PC-3 (cell line): ENCODE measurements around the gene POMP. TPM values are rescaled to one million over a fixed set of nuclear protein-coding genes. Genes with fewer than 3 reads are reported as not detected.
A peak's percentile ranks its signal among the peaks of the same experiment; 100 is the strongest.

ENCODE experiments used
- ATAC-seq: fragments of 200-7000 bp; cut with Tn5 transposase; 2 replicates; pipeline ENCODE4 v1.9.1; 2020; ENCODE audit warnings: mild to moderate bottlenecking, moderate library complexity
- BruUV-seq: library from RNA; stranded (reverse); fragments of 400-500 nt; replicated peaks from 2 replicates; lab custom pipeline; 2021; lab: Mats Ljungman, UMichigan
- CTCF ChIA-PET: fragments of 300-600 bp; sonication (Branson Sonifier 250); formaldehyde crosslinking; loops from one replicate; lab custom pipeline; 2022; ENCODE audit warnings: antibody characterized with exemption; lab: Charles Lee
- POLR2A ChIA-PET: fragments of 300-600 bp; sonication (Branson Sonifier 250); formaldehyde crosslinking; loops from one replicate; lab custom pipeline; 2022; ENCODE audit warnings: antibody characterized with exemption; ENCODE audit not compliant: unreplicated experiment; lab: Charles Lee
- DNase-seq: peaks from one replicate; pipeline ENCODE4 v3.0.0-alpha.2; 2015
- H2AFZ ChIP-seq: fragments of 300-600 bp; sonication (generic); 2 replicates; pipeline ENCODE4 v1.6.0; 2016; ENCODE audit warnings: antibody characterized with exemption, low read length
- H3F3A ChIP-seq: fragments of 300-600 bp; sonication (generic); one replicate; pipeline ENCODE4 v1.6.0; 2017; ENCODE audit warnings: antibody characterized with exemption, low read length, control low read depth, mild to moderate bottlenecking; ENCODE audit not compliant: unreplicated experiment
- H3K27ac ChIP-seq: fragments of 300-600 bp; sonication (generic); 2 replicates; pipeline ENCODE4 v1.5.1; 2016; ENCODE audit warnings: mild to moderate bottlenecking, low read length
- H3K27me3 ChIP-seq: fragments of 300-600 bp; sonication (generic); 2 replicates; pipeline ENCODE4 v1.6.1; 2016; ENCODE audit warnings: low read length, mixed read lengths
- H3K36me3 ChIP-seq: fragments of 300-600 bp; sonication (generic); 2 replicates; pipeline ENCODE4 v1.6.1; 2016; ENCODE audit warnings: low read depth, mixed run types, low read length, mixed read lengths
- H3K4me1 ChIP-seq: fragments of 300-600 bp; sonication (generic); 2 replicates; pipeline ENCODE4 v1.5.1; 2016; ENCODE audit warnings: low read length; ENCODE audit not compliant: insufficient read depth
- H3K4me2 ChIP-seq: fragments of 300-600 bp; sonication (generic); 2 replicates; pipeline ENCODE4 v1.6.0; 2016; ENCODE audit warnings: low read length
- H3K4me3 ChIP-seq: fragments of 300-600 bp; sonication (generic); 2 replicates; pipeline ENCODE4 v1.5.1; 2016; ENCODE audit warnings: mild to moderate bottlenecking, low read length, mixed read lengths
- H3K79me2 ChIP-seq: fragments of 300-600 bp; sonication (generic); 2 replicates; pipeline ENCODE4 v1.6.1; 2017; ENCODE audit warnings: low read length, mixed read lengths
- H3K9ac ChIP-seq: fragments of 300-600 bp; sonication (generic); 2 replicates; pipeline ENCODE4 v1.6.0; 2016; ENCODE audit warnings: mild to moderate bottlenecking, low read length
- H3K9me2 ChIP-seq: fragments of 300-600 bp; sonication (generic); replicated peaks from 2 replicates; pipeline ENCODE4 v1.6.1; 2016; ENCODE audit warnings: mixed run types, low read length, mixed read lengths
- H3K9me3 ChIP-seq: fragments of 300-600 bp; sonication (generic); 2 replicates; pipeline ENCODE4 v1.6.1; 2016; ENCODE audit warnings: low read length, mixed read lengths
- H4K20me1 ChIP-seq: fragments of 300-600 bp; sonication (generic); 2 replicates; pipeline ENCODE4 v1.6.1; 2016; ENCODE audit warnings: low read length, mixed read lengths
- EZH2 ChIP-seq: fragments of 300-600 bp; sonication (generic); IDR thresholded peaks from one replicate; pipeline ENCODE4 v1.6.1; 2017; ENCODE audit warnings: antibody characterized with exemption, mild to moderate bottlenecking, low read length; ENCODE audit not compliant: unreplicated experiment
- EZH2phosphoT487 ChIP-seq: fragments of 300-600 bp; sonication (generic); IDR thresholded peaks from 2 replicates; pipeline ENCODE4 v1.6.1; 2018; ENCODE audit warnings: mild to moderate bottlenecking, antibody characterized with exemption, low read length, borderline replicate concordance
- intact Hi-C: fragments of 100-400 bp; cut with micrococcal nuclease; formaldehyde crosslinking; loops from 2 replicates; pipeline ENCODE4 v1.9.0; 2023
- total RNA-seq: library from RNA; depleted of rRNA; stranded (reverse); fragments of >200 nt; gene quantifications from 2 replicates; pipeline ENCODE4 v1.2.3, GENCODE V29; 2014
- TF ChIP-seq, protein P1 (sequence below): fragments of 300-600 bp; sonication (generic); conservative IDR thresholded peaks from 2 replicates; pipeline ENCODE4 v1.5.1; 2017; ENCODE audit warnings: antibody characterized with exemption, low read depth, mild to moderate bottlenecking, low read length

The POMP gene
- total RNA-seq, 1 experiment from 2014 or later: 92.8 TPM

DNA sequence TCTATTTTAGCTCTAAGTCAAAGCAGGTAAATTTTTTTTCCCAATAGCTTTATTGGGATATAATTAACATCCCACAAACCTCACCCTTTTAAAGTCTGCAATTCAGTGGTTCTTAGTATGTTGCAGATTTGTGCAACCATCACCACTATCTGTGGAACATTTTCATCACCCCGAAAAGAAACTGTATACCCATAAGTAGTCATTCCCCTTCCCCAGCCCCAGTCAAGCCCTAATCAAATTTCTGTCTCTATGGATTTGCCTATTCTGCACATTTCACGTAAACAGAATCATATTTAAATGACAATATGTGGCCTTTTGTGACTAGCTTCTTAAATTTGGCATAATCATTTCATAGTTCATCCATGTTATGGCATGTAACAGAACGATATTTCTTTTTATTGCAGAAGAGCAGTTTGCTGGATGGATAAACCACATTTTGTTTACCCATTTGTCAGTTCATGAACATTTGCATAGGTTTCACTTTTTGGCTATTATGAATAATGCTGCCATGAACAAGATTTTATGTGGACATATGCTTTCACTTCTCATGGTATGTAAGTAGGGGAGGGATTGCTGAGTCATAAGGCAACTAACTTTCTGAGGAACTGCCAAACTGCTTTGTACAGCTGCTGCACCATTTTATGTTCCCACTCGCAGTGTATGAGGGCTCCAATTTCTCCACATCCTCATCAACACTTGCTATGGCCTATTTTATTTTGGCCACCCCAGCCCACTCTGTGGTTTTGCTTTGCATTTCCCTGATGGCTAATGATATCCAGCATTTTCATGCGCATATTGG lies 48.9 kb downstream of the POMP start:
- no peaks in the 10 kb centered on the region for H3K36me3 ChIP-seq
- peaks cover 13% of the 10 kb centered on the region for H3K4me1 ChIP-seq
- peak overlapping the region; percentile 64 for H3K27ac ChIP-seq
- ChIA-PET CTCF (no interaction called here), POLR2A (no interaction called here)
- H3K79me2 ChIP-seq: no peaks in the 10 kb centered on the region
- intact Hi-C loops: no loop called here
- no peaks in the 10 kb centered on the region for H4K20me1 ChIP-seq
- no TSS peak for BruUV-seq
- no peaks in the 10 kb centered on the region for H3F3A ChIP-seq
- no peaks in the 10 kb centered on the region for H3K9me2 ChIP-seq
- H3K27me3 ChIP-seq: no peaks in the 10 kb centered on the region
- peak; percentile 72 for DNase-seq
- no peaks in the 10 kb centered on the region for H3K9me3 ChIP-seq
- H3K9ac ChIP-seq: no peak overlapping the region
- TF ChIP-seq EZH2phosphoT487 (no peak), EZH2 (no peak)
- TF ChIP-seq, protein P1, sequence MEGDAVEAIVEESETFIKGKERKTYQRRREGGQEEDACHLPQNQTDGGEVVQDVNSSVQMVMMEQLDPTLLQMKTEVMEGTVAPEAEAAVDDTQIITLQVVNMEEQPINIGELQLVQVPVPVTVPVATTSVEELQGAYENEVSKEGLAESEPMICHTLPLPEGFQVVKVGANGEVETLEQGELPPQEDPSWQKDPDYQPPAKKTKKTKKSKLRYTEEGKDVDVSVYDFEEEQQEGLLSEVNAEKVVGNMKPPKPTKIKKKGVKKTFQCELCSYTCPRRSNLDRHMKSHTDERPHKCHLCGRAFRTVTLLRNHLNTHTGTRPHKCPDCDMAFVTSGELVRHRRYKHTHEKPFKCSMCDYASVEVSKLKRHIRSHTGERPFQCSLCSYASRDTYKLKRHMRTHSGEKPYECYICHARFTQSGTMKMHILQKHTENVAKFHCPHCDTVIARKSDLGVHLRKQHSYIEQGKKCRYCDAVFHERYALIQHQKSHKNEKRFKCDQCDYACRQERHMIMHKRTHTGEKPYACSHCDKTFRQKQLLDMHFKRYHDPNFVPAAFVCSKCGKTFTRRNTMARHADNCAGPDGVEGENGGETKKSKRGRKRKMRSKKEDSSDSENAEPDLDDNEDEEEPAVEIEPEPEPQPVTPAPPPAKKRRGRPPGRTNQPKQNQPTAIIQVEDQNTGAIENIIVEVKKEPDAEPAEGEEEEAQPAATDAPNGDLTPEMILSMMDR: no peak
- peak; percentile 92 for ATAC-seq
- H2AFZ ChIP-seq: peak overlapping the region; percentile 61; the same call in 1 of the 2 replicates
- H3K4me3 ChIP-seq: no peak overlapping the region
- H3K4me2 ChIP-seq: peak overlapping the region; percentile 35

DNA sequence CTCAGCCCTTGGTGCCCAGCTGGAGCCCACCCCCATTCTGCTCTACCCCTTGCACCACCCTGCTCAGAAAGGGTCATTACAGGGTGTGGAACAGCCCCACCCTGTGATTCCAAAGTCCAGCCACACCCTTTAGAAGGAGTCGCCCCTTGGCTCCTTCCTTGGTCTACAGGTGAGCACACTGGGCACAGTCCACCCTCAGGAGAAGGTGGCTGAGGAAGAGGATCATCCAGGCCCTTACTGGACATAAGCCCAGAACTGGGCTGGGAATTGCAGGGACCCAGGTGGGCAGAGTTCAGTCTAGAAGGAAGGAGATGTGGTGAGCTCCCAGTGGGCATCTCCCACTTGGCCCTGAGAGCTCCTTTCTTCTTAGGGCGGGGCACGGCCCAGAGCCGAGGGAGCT lies 51.2 kb downstream of the POMP start:
- Histone ChIP-seq H3K9me3 (no peaks in the 10 kb centered on the region), H3K79me2 (no peaks in the 10 kb centered on the region), H3K9me2 (no peaks in the 10 kb centered on the region), H3K4me1 (peaks cover 13% of the 10 kb centered on the region), H3K36me3 (no peaks in the 10 kb centered on the region), H3F3A (no peaks in the 10 kb centered on the region), H3K9ac (no peak overlapping the region), H4K20me1 (no peaks in the 10 kb centered on the region), H3K27me3 (no peaks in the 10 kb centered on the region), H3K4me3 (no peak overlapping the region), H2AFZ (no peak overlapping the region), H3K27ac (no peak overlapping the region), H3K4me2 (no peak overlapping the region)
- intact Hi-C loops: no loop called here
- BruUV-seq: no TSS peak
- ATAC-seq (no peak), DNase-seq (no peak)
- POLR2A ChIA-PET: no interaction called here
- CTCF ChIA-PET: no interaction called here
- TF ChIP-seq, protein P1: no peak
- no peak for TF ChIP-seq EZH2
- no peak for TF ChIP-seq EZH2phosphoT487

DNA sequence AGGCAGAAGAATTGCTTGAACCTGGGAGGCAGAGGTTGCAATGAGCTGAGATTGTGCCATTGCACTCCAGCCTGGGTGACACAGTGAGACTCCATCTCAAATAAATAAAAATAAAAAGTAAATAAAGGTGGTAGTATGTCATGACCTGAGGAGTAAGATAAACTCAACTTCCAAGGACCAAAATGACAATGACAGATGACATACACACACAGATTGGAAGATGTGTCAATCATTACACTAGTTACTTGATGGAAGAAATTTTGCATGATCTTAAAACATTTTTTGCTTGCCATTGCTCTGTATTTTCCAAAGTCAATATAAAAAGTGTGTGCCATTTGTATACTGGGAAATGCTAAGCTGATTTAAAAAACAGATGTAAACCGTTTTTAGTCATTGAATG lies 55.7 kb downstream of the POMP start:
- ATAC-seq (no peak), DNase-seq (no peak)
- no peak overlapping the region for H3K4me2 ChIP-seq
- H3K27me3 ChIP-seq: no peaks in the 10 kb centered on the region
- POLR2A ChIA-PET: no interaction called here
- BruUV-seq: no TSS peak
- H3K27ac ChIP-seq: no peak overlapping the region
- no peak overlapping the region for H3K4me3 ChIP-seq
- no peak overlapping the region for H3K9ac ChIP-seq
- TF ChIP-seq EZH2phosphoT487 (no peak), EZH2 (no peak)
- TF ChIP-seq, protein P1: no peak
- CTCF ChIA-PET: interaction anchor here (0.7 kb wide), 1 partner anchor 166 kb away, joined by 3 read pairs; no protein-coding TSS in a partner anchor
- no peaks in the 10 kb centered on the region for H3K9me3 ChIP-seq
- intact Hi-C loops: loop anchor here (5.0 kb wide), 2 partner anchors 37 to 38 kb away; no protein-coding TSS in a partner anchor
- no peaks in the 10 kb centered on the region for H3K36me3 ChIP-seq
- H4K20me1 ChIP-seq: no peaks in the 10 kb centered on the region
- no peak overlapping the region for H2AFZ ChIP-seq
- H3K4me1 ChIP-seq: peaks cover 34% of the 10 kb centered on the region
- no peaks in the 10 kb centered on the region for H3K9me2 ChIP-seq
- no peaks in the 10 kb centered on the region for H3F3A ChIP-seq
- H3K79me2 ChIP-seq: no peaks in the 10 kb centered on the region
